ENCODE measurements around the gene TXNRD2. TPM values are rescaled to one million over a fixed set of nuclear protein-coding genes. Genes with fewer than 3 reads are reported as not detected.

The TXNRD2 gene
- total RNA-seq, 1 experiment from 2014 or later, result 19.7 TPM

- Histone ChIP-seq H3K4me1 (ENCODE audit: control insufficient read depth in 1 of 2, insufficient read depth in 2 of 2, low read length in 2 of 2) (peaks cover 23 to 34% of the 10 kb centered on the region in 2 experiments), H3K9me2 (ENCODE audit: insufficient read depth) (no peaks in the 10 kb centered on the region), H3K4me3 (replicated peaks in 1 of 2; ENCODE audit: low read depth in 1 of 2, low read length in 2 of 2) (no peak overlapping the region), H3K79me2 (ENCODE audit: insufficient read depth, low read length) (no peaks in the 10 kb centered on the region), H4K20me1 (ENCODE audit: insufficient read depth) (no peaks in the 10 kb centered on the region), H3K27me3 (ENCODE audit: insufficient read depth, low read length) (no peaks in the 10 kb centered on the region), H3K4me2 (ENCODE audit: low read length) (no peak overlapping the region), H3K27ac (ENCODE audit: low read depth, low read length) (no peak overlapping the region), H3K36me3 (ENCODE audit: control insufficient read depth in 1 of 2, insufficient read depth in 2 of 2, low read length in 2 of 2) (no peaks in the 10 kb centered on the region), H3K9me3 (ENCODE audit: control insufficient read depth in 1 of 2, insufficient read depth in 1 of 2, low read depth in 1 of 2, low read length in 2 of 2) (no peaks in the 10 kb centered on the region), H3K9ac (ENCODE audit: low read length) (peak overlapping the region; percentile 50; the same call in 1 of the 2 replicates), H2AFZ (ENCODE audit: low read depth, low read length, poor library complexity, severe bottlenecking) (no peak overlapping the region)
- ChIA-PET RAD21 (ENCODE audit: low non-redundant PET in 1 of 2, low total read pairs in 2 of 2, uncharacterized antibody in 2 of 2, unreplicated experiment in 2 of 2) (no interaction called here), CTCF (no interaction called here), POLR2A (no interaction called here)
- intact Hi-C loops (cut with micrococcal nuclease), result no loop called here
- ATAC-seq (no peak), DNase-seq (ENCODE audit: low read depth, low spot score) (no peak)
- TF ChIP-seq FOSL1 (IDR thresholded peaks at IDR 0.05; ENCODE audit: low read depth), result no peak
- no peak for TF ChIP-seq ZFX (IDR thresholded peaks at IDR 0.05)
- TF ChIP-seq SP1 (IDR thresholded peaks at IDR 0.05; ENCODE audit: low read depth), result no peak
- no peak for TF ChIP-seq SIN3A (IDR thresholded peaks at IDR 0.05; ENCODE audit: low read depth)
- no peak for TF ChIP-seq YY1 (IDR thresholded peaks at IDR 0.05; ENCODE audit: extremely low read depth, insufficient replicate concordance, low read depth, low read length)
- TF ChIP-seq POLR2AphosphoS5 (IDR thresholded peaks at IDR 0.05; ENCODE audit: low read depth, low read length), result no peak
- no peak for TF ChIP-seq ZNF274 (IDR thresholded peaks at IDR 0.05; ENCODE audit: low read depth, low read length)
- TF ChIP-seq CEBPB (IDR thresholded peaks at IDR 0.05; ENCODE audit: low read depth), result no peak
- no peak for TF ChIP-seq JUND (IDR thresholded peaks at IDR 0.05)
- no TSS peak for BruUV-seq (replicated peaks)
Observed at GRCh38 chr22:19882446-19883381, 58.9 kb downstream of the TXNRD2 start.

All from HCT116 (cell line).